Embryonic facial prominence (tissue), 1 donor: ENCODE data around the gene FAM83B.

ENCODE experiments used
- DNase-seq: peaks from one replicate; pipeline ENCODE4 v3.0.0-alpha.2; 2016; ENCODE audit errors: extremely low spot score

The FAM83B gene

DNA sequence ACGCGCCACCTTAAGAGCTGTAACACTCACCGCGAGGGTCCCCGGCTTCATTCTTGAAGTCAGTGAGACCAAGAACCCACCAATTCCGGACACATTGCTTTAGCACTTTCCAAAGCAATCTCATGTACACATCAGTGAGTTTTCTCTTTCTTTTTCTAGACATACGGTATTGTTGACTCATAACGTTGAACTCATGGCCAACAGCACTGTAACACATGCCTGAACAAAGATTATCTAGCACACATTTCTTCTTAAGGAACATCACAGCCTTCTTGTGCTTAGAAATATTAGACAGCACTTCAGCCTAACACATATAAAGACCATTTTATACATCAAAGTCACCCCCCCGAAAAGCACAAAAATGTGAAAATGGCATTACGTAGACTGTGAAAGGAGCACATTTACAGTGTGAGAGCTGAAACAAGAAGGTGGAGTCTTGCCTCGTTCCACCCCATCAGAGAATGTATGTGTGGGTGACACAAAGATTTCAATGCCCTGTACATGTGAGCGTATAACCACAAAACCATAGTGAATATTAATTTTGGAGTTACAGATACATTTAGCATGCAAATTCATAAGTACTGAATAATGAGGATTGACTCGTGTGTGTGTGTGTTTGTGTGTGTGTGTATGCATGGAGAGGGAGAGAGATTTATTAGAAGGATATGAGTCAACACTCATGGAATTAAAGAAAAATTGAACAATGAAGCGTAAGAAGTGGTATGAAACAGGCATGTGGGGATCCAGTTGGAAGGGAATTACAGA, 134.1 kb downstream of the FAM83B start:
- DNase-seq, result no peak

DNA sequence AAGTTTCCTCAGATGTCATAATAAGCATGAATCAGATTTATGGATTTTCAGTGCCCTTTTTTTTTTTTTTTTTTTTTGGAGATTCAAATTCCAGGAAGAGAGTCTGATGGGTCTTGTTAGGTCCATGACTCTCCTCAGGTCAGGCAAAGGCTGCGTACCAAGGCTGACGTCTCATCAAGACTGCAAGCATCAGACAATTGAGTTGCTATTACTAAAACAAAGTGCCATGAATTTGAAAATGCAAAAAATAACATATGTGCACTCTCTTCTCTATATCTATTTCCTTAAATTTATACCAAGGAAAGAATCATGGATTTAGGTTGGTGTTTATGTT, 134.7 kb downstream of the FAM83B start:
- no peak for DNase-seq

DNA sequence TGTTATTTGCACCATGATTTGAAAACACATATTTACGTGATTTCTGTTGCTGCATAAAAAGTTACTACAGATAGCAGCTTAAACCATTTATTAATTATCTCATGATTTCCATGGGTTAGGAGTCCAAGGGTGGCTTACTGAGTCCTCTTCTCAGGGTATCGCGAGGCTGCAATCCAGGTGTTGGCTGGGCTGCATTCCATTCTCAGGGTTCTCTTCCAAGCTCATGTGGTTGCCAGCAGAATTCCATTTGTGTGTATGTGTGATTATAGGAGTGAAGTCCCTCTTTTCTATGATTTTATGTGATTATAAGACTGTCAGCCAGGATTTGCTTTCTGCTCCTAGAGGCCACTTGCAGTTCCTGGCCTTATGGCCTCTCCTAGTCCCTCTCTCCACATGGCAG, 135.1 kb downstream of the FAM83B start:
- DNase-seq, result no peak

DNA sequence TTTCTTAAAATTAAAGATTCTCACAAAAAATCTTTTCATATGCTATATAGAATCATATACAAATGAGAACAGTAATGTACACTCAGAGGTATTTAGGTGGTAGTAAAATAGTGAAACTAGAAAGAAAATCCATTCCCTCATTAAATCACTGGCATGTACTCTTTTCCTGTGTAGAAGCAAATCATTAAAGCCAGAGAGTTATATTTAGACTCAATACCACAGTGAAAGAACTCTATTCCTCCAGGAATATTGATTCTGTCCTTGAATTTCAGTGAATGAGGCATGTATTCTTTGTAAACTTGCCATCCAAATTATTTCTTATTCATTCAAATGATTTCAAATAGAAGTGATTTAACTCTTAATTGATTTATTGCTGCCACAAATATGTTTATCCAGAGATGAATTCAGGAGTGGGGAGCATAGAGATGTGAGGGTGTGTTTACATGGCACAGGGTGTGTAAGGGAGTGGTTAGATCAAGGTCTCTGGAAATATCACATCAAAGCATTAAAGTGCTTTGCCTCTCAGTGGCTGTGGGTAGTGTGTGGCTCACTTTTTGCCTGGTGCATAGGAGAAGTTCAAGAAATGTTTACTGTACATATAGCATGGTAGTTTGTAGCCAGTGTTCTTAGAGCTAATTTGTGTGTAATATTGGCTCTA, 141.2 kb downstream of the FAM83B start:
- DNase-seq, result no peak

DNA sequence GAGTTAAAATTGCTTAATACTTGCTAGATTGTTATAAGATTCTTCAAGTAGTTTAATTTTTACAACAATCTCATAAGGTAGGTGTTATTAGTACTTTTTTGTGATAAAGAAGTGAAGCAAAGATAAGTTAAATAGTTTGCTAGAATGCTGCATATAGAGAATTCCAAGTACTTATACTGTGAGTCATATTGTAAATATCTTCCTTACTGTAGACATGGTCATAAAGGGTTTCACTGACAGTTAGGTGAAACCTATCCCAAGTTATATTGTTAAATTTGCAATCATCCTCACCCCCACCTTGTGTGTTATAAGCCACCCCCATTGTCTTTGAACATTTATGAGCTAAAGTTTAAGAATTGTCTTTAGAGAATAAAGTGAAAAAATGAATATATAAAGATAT, 142.0 kb downstream of the FAM83B start:
- no peak for DNase-seq

DNA sequence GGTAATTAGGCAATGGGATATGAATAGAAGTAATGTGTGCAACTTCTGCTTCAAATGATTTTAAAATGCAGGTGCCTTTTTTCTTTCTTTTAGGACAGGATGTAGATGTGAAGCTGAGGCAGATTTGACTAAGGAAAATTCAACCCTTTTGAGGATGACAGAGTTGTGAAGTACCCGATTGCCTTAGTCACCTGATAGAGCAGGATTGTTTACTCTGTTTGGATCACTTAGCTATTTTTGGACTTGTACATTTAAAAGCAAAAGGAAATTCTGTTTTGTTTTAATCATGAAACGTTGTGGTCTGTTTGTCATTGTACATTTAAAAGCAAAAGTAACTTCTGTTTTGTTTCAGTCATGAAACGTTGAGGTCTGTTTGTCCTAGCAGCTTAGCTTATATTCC, 143.4 kb downstream of the FAM83B start:
- DNase-seq, result no peak
